Measurements from ENCODE around the gene PITPNM3. TPM values are rescaled to one million over a fixed set of nuclear protein-coding genes. Genes with fewer than 3 reads are reported as not detected.

PITPNM3 gene
- total RNA-seq, 4 donors from 2014 or later = 4.0 to 10.9 (median 5.6) TPM

GRCh38 chr17:6492892-6493674, 63.3 kb downstream of the PITPNM3 start:
- no peak for DNase-seq
- intact Hi-C loops (cut with DNase I) = no loop called here

DNA sequence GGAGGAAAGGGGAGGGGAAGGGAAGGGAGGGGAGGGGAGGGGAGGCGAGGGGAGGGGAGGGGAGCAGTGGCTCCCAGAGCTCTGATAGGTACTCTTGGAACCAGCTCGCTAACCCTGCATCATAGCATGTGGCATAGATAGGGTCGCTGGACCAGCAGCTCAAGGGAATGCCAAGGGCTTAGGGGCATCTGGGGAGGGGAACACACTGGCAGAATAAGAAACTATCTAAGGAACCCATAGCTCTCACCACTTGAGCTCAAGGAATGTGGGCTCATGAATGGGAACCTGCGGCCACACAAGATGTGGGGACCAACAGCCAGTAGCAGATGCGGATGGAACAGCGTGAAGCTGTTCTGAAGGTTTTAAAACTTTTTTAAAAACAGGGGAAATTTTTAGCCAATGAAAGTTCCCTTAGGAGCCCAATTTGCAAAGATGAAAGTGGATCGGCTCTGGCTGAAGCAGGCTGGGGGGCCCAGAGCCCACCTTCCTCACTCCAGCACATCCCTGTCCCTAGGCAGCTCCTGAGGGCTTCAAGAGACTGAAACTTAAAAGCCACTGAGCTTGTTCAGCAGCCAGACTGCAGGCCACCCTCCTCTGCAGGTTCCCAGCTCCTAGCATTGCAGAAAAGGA, 65.2 kb downstream of the PITPNM3 start:
- Histone ChIP-seq H3K9me3 (no peaks in the 10 kb centered on the region), H3K4me1 (peaks cover 0 to 10% of the 10 kb centered on the region in 2 donors), H3K4me3 (replicated peaks in 1 of 3) (no peak overlapping the region), H3K27me3 (no peaks in the 10 kb centered on the region), H3K36me3 (no peaks in the 10 kb centered on the region), H3K27ac (no peak overlapping the region)
- intact Hi-C loops (cut with DNase I) = no loop called here
- no peak for TF ChIP-seq POLR2A (IDR thresholded peaks at IDR 0.05)
- no peak for TF ChIP-seq CTCF (IDR thresholded peaks at IDR 0.05)
- WGBS, 2 donors = 76 to 86% methylated on average over 7 of the region's 7 CpGs
- no peak for DNase-seq

More at GRCh38 chr17:6492892-6493674, 63.3 kb downstream of the PITPNM3 start:
- WGBS, 2 donors = 50 to 55% methylated on average over 4 of the region's 4 CpGs
- TF ChIP-seq POLR2A (IDR thresholded peaks at IDR 0.05) = no peak
- H3K9me3 ChIP-seq = no peaks in the 10 kb centered on the region
- H3K36me3 ChIP-seq = no peaks in the 10 kb centered on the region
- peak overlapping the region in 1 of 3 donors; percentile 10 for H3K27ac ChIP-seq
- H3K4me1 ChIP-seq = peaks cover 0 to 10% of the 10 kb centered on the region in 2 donors
- H3K4me3 ChIP-seq (replicated peaks in 1 of 3) = no peak overlapping the region
- no peaks in the 10 kb centered on the region for H3K27me3 ChIP-seq

DNA sequence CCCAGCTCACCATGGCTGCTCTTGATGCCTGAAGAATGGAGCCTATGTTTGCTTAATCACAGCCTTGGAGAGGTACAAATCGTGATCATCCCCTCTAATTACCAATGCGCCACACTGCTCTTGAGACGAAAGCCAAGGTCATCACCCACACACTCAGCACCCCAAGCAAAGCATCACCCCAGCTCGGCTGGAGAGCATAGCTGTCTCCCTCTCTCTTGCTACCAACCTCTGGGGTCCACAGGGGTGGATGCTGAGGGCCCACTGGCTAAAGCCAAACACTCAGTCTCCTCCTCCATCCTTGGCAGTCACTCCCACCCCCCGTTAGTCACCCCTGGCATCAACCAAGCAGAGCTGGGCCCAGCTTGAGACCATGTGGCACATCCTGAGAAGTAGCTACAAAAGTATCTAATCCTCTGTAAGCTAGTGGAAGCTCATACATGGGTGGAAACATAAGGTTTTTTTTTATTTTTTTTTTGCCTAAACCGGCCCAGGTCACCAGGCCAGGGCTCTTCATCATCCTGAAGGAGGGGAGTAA, 67.3 kb downstream of the PITPNM3 start:
- DNase-seq = no peak
- intact Hi-C loops (cut with DNase I) = no loop called here
- Histone ChIP-seq H3K9me3 (no peaks in the 10 kb centered on the region), H3K4me3 (replicated peaks in 1 of 3) (no peak overlapping the region), H3K27ac (no peak overlapping the region), H3K27me3 (no peaks in the 10 kb centered on the region), H3K36me3 (no peaks in the 10 kb centered on the region), H3K4me1 (peaks cover 0 to 10% of the 10 kb centered on the region in 2 donors)
- WGBS, 2 donors = 73 to 81% methylated on average over 6 of the region's 6 CpGs
- no peak for TF ChIP-seq POLR2A (IDR thresholded peaks at IDR 0.05)
- no peak for TF ChIP-seq CTCF (IDR thresholded peaks at IDR 0.05)

DNA sequence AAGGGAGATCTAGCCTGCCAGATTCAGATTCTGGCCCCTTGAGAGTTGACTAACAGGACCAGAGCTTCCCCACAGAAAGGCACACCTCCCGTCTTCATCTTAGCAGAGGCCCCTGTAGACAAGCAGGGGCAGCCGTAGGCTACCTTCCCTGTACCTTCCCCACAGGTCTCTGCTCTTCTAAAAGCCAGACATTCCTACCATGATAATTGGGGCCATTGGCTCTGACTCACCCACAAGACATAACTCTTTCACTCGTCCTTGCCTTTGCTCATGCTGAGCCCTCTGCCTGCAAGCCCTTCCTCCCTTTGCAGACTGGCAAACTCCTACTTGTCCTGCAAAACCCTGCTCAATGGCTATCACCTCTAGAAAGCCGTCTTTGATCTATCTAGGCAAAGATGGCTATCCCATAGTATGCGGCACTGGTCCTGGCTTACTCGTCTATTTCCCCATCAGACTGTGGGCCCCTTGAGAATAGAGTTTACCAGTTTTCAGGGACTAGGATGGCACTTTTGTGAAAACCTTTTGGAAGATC, 68.3 kb downstream of the PITPNM3 start:
- no peak for DNase-seq
- no peak overlapping the region for H3K4me3 ChIP-seq (replicated peaks in 1 of 3)
- H3K27me3 ChIP-seq = no peaks in the 10 kb centered on the region
- no peaks in the 10 kb centered on the region for H3K36me3 ChIP-seq
- no peaks in the 10 kb centered on the region for H3K9me3 ChIP-seq
- no peak overlapping the region for H3K27ac ChIP-seq
- intact Hi-C loops (cut with DNase I) = no loop called here
- 59 to 66% methylated on average over 6 of the region's 6 CpGs for WGBS, 2 donors
- TF ChIP-seq CTCF (IDR thresholded peaks at IDR 0.05) = no peak
- no peak for TF ChIP-seq POLR2A (IDR thresholded peaks at IDR 0.05)
- peaks cover 0 to 3% of the 10 kb centered on the region in 2 donors for H3K4me1 ChIP-seq

GRCh38 chr17:6487251-6488007, 68.9 kb downstream of the PITPNM3 start:
- Histone ChIP-seq H3K9me3 (no peaks in the 10 kb centered on the region), H3K27ac (no peak overlapping the region), H3K27me3 (no peaks in the 10 kb centered on the region), H3K4me3 (replicated peaks in 1 of 3) (no peak overlapping the region), H3K36me3 (no peaks in the 10 kb centered on the region), H3K4me1 (no peaks in the 10 kb centered on the region)
- intact Hi-C loops (cut with DNase I) = no loop called here
- 57 to 75% methylated on average over 10 to 13 of the region's 13 CpGs for WGBS, 2 donors
- TF ChIP-seq CTCF (IDR thresholded peaks at IDR 0.05) (no peak), POLR2A (IDR thresholded peaks at IDR 0.05) (no peak)
- peak in 1 of 2 donors; percentile 33 for DNase-seq
